ENCODE measurements around the gene NTRK2. TPM values are rescaled to one million over a fixed set of nuclear protein-coding genes. Genes with fewer than 3 reads are reported as not detected.

Gene NTRK2
- total RNA-seq, 1 donor from 2014 or later: 23.8 TPM

DNA sequence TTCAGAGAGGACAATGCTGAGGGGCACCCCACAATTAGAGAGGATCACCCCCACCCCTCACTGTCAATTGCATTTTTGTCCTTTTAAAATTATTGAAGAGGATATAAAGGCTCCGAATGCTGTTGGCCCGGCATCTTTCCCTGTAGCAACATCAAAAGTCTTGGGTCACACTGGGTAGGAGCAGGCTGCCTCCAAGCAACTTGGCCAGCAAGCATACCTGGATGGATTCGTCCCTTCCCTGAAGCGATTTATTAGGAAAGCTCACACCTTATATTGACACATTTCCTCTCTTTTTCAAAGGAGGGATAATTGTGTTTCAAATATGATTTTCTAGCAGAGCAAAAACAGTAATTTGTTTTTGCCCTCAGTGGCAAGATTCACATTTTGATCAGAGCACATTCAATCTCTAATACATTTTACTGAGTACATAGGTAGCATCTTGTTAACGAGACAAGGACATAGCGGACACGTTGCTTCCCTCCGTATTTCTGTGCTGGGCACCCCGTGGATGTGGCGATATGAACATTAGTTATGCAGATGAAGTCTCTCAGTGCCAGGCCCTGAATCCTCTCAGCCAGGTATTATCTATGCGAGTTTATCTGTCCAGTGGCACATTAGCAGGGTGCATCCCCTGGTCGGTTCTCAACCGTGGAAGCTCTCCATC, 321.5 kb downstream of the NTRK2 start:
- no peaks in the 10 kb centered on the region for H3K9me3 ChIP-seq
- TF ChIP-seq, protein P1, sequence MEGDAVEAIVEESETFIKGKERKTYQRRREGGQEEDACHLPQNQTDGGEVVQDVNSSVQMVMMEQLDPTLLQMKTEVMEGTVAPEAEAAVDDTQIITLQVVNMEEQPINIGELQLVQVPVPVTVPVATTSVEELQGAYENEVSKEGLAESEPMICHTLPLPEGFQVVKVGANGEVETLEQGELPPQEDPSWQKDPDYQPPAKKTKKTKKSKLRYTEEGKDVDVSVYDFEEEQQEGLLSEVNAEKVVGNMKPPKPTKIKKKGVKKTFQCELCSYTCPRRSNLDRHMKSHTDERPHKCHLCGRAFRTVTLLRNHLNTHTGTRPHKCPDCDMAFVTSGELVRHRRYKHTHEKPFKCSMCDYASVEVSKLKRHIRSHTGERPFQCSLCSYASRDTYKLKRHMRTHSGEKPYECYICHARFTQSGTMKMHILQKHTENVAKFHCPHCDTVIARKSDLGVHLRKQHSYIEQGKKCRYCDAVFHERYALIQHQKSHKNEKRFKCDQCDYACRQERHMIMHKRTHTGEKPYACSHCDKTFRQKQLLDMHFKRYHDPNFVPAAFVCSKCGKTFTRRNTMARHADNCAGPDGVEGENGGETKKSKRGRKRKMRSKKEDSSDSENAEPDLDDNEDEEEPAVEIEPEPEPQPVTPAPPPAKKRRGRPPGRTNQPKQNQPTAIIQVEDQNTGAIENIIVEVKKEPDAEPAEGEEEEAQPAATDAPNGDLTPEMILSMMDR (IDR thresholded peaks at IDR 0.05): no peak
- no peaks in the 10 kb centered on the region for H3K36me3 ChIP-seq
- no peak overlapping the region for H3K27ac ChIP-seq
- no peaks in the 10 kb centered on the region for H3K4me1 ChIP-seq
- no peak overlapping the region for H3K4me3 ChIP-seq
- intact Hi-C loops (cut with DNase I): no loop called here
- DNase-seq (ENCODE audit: low spot score in 2 of 2): no peak
- H3K27me3 ChIP-seq: no peaks in the 10 kb centered on the region

DNA sequence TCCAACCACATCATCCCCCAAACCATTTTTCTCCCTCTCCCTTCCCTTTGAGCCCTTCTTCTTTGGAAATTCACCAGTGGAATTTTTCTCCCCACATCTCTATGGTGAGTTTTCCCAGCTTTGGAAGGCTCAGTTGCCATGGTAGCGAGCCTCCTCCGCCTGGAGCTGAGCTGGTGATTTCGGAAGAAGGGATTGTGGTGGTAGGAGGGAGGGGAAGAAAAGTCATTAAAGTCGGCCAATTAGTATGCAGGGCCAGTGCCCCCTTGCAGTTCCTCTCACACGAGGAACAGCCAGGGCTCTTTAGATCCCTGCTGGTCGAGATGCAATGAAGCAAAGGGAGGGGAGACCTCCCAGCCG, 322.0 kb downstream of the NTRK2 start:
- H3K9me3 ChIP-seq: no peaks in the 10 kb centered on the region

DNA sequence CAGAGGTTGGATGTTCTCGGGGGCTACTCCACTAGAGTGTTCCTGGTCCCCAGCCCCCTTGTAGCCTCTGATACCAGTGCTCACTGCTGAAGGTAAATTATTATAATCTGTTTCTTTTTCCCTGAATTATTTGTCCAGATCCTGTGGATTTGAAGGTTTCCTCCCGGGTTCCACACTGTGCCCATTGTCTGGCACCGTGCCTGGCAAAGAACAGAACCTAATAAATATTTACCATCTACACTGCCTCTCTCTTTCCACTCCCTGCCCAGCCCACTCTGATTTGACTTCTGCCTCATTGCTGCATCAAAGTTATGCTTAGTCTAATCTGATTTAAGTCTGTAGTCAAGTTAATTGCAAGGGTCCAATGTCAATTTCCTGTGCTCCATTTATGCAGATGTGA, 322.9 kb downstream of the NTRK2 start:
- no peak overlapping the region for H3K27ac ChIP-seq
- DNase-seq (ENCODE audit: low spot score in 2 of 2): no peak
- H3K4me1 ChIP-seq: no peaks in the 10 kb centered on the region
- no peaks in the 10 kb centered on the region for H3K9me3 ChIP-seq
- intact Hi-C loops (cut with DNase I): no loop called here
- H3K4me3 ChIP-seq: no peak overlapping the region
- H3K27me3 ChIP-seq: no peaks in the 10 kb centered on the region
- H3K36me3 ChIP-seq: no peaks in the 10 kb centered on the region
- TF ChIP-seq, protein P1 (IDR thresholded peaks at IDR 0.05): no peak

More for the DNA sequence above, 322.0 kb downstream of the NTRK2 start:
- Histone ChIP-seq H3K4me3 (no peak overlapping the region), H3K27ac (no peak overlapping the region), H3K4me1 (no peaks in the 10 kb centered on the region), H3K27me3 (no peaks in the 10 kb centered on the region), H3K36me3 (no peaks in the 10 kb centered on the region)
- no peak for DNase-seq (ENCODE audit: low spot score in 2 of 2)
- intact Hi-C loops (cut with DNase I): no loop called here
- TF ChIP-seq, protein P1 (IDR thresholded peaks at IDR 0.05): no peak

DNA sequence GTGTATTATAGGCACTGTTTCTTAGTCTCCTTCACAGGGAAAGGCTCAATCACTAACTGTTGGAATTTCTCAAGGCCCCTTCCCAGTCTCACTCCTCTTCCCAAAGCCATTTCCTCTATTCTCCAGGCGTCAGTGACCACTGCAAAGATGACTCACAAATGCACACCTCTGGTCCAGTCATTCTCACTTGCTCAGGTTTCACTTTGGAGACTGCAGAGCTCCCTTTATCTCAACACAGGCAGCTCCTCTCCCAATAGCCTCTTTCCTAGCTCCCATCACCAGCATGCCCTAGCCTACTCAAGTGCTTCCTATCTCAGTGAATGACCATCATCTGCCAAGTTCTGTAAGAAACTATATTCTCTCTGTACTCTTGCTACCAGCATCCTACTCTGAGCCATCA, 323.6 kb downstream of the NTRK2 start:
- TF ChIP-seq, protein P1 (IDR thresholded peaks at IDR 0.05): no peak

DNA sequence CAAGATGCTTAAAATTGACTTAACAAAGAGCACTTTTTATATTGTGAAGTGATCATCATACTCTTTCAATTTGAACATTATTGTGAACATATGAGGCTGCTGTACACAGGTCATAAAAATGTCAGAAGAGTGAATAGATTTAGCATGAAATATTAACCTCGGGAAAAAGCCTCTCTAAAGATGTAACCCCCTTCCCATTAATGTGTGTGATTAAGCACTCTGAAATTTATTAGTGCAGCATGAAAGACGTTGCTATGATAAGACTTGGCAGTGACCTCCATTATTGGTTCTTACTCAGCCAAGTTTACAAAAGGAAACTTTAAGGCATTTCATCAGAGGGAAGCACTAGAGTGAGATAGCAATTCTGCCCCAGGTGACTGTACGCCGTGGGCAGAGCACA, 326.5 kb downstream of the NTRK2 start:
- Histone ChIP-seq H3K4me3 (no peak overlapping the region), H3K4me1 (no peaks in the 10 kb centered on the region), H3K27ac (no peak overlapping the region), H3K9me3 (peaks cover 0 to 8% of the 10 kb centered on the region in 2 donors), H3K27me3 (no peaks in the 10 kb centered on the region), H3K36me3 (no peaks in the 10 kb centered on the region)
- intact Hi-C loops (cut with DNase I): no loop called here
- TF ChIP-seq, protein P1 (IDR thresholded peaks at IDR 0.05): no peak
- DNase-seq (ENCODE audit: low spot score in 2 of 2): no peak

More for the DNA sequence above, 323.6 kb downstream of the NTRK2 start:
- no peak overlapping the region for H3K27ac ChIP-seq
- no peaks in the 10 kb centered on the region for H3K27me3 ChIP-seq
- no peaks in the 10 kb centered on the region for H3K4me1 ChIP-seq
- no peak for DNase-seq (ENCODE audit: low spot score in 2 of 2)
- H3K4me3 ChIP-seq: no peak overlapping the region
- intact Hi-C loops (cut with DNase I): no loop called here
- H3K9me3 ChIP-seq: no peaks in the 10 kb centered on the region
- no peaks in the 10 kb centered on the region for H3K36me3 ChIP-seq

DNA sequence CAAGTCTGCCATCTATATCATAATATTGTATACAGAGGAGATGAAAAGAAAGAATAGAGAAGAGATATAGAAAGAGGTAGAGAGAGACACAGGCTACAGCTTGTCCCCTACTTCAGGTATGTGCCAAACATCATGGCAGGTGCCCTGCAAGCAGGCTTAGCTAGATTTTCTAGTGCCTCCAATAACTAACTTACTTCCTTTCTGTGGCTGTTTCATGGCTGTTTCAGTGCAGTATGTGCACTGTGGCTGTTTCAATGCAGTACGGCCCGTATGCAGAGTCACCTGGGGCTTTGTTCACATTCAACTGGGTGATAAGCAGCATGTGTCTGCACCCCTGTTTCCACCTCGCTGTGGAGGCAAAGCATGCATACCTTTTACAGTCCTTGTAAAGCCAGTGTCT, 327.2 kb downstream of the NTRK2 start:
- no peak overlapping the region for H3K27ac ChIP-seq
- no peak for DNase-seq (ENCODE audit: low spot score in 2 of 2)
- H3K27me3 ChIP-seq: no peaks in the 10 kb centered on the region
- peaks cover 0 to 8% of the 10 kb centered on the region in 2 donors for H3K9me3 ChIP-seq
- H3K36me3 ChIP-seq: no peaks in the 10 kb centered on the region
- TF ChIP-seq, protein P1 (IDR thresholded peaks at IDR 0.05): no peak
- no peak overlapping the region for H3K4me3 ChIP-seq
- intact Hi-C loops (cut with DNase I): no loop called here
- no peaks in the 10 kb centered on the region for H3K4me1 ChIP-seq

Measured in ascending aorta (tissue), 2 donors.